Hematopoietic multipotent progenitor cell treated with erythropoietin and hydrocortisone succinate and interleukin-3 and kit ligand, for 17 days (in vitro differentiated cells): Measurements from ENCODE around the gene SPRN.
"Not testable (repeated sequence)": the region's sequence is repeated elsewhere in the genome, so short reads cannot be mapped to it uniquely, and the experiment has no call there.

Experiments used
- DNase-seq: peaks from one replicate; pipeline ENCODE4 v3.0.0-alpha.2; 2015; ENCODE audit warnings: low spot score

The SPRN gene

GRCh38 chr10:133456041-133456951 is 31.9 kb upstream of the SPRN start:
- DNase-seq: no peak

- no peak for DNase-seq
Observed at GRCh38 chr10:133455611-133456031, 31.2 kb upstream of the SPRN start.

- no peak for DNase-seq
Observed at GRCh38 chr10:133455196-133455595, 30.8 kb upstream of the SPRN start.

GRCh38 chr10:133454204-133454893 is 29.9 kb upstream of the SPRN start:
- DNase-seq: no peak

GRCh38 chr10:133453516-133454203 is 29.2 kb upstream of the SPRN start, which contains the start of gene SCART1:
SCART1 (plus strand) TSS chr10:133453945; CDS start chr10:133453998, 53 bp downstream.
- DNase-seq: no peak

- no peak for DNase-seq
Observed at GRCh38 chr10:133452453-133452852, 28.0 kb upstream of the SPRN start.

- no peak for DNase-seq
Observed at GRCh38 chr10:133451346-133451745, 26.9 kb upstream of the SPRN start.

- DNase-seq: no peak
Observed at GRCh38 chr10:133448120-133448519, 23.7 kb upstream of the SPRN start.

GRCh38 chr10:133446979-133447378 is 22.6 kb upstream of the SPRN start:
- DNase-seq: no peak

- DNase-seq: no peak
Observed at GRCh38 chr10:133445751-133446708, 21.6 kb upstream of the SPRN start.

- no peak for DNase-seq
Observed at GRCh38 chr10:133445268-133445732, 20.9 kb upstream of the SPRN start.

- DNase-seq: no peak
Observed at GRCh38 chr10:133444342-133445267, 20.2 kb upstream of the SPRN start.

GRCh38 chr10:133442967-133443924 is 18.8 kb upstream of the SPRN start:
- DNase-seq: no peak

GRCh38 chr10:133442191-133442966 is 18.0 kb upstream of the SPRN start:
- no peak for DNase-seq

- no peak for DNase-seq
Observed at GRCh38 chr10:133441780-133442179, 17.4 kb upstream of the SPRN start.

GRCh38 chr10:133441356-133441755 is 16.9 kb upstream of the SPRN start:
- DNase-seq: not testable (repeated sequence)

GRCh38 chr10:133440633-133441285 is 16.3 kb upstream of the SPRN start:
- DNase-seq: no peak
